Naive thymus-derived CD4-positive, alpha-beta T cell (primary cell): ENCODE measurements around the gene NHP2. TPM values are rescaled to one million over a fixed set of nuclear protein-coding genes. Genes with fewer than 3 reads are reported as not detected.

Source experiments
- ATAC-seq: fragments of 150-1000 bp; cut with Tn5 transposase; 2 replicates; pipeline ENCODE4 v1.10.0; 2021; ENCODE audit warnings: mild to moderate bottlenecking, moderate library complexity
- CTCF ChIA-PET: fragments of 350-600 bp; sonication (Branson Sonifier 250); formaldehyde crosslinking; loops from one replicate; lab custom pipeline; 2021; ENCODE audit warnings: antibody characterized with exemption; lab: Charles Lee
- POLR2A ChIA-PET: fragments of 350-600 bp; sonication (Branson Sonifier 250); formaldehyde crosslinking; loops from one replicate; lab custom pipeline; 2021; ENCODE audit warnings: antibody characterized with exemption, inconsistent platforms; lab: Charles Lee
- DNase-seq, 9 donors: peaks; one replicate each; pipeline versions ENCODE4 v3.0.0 to v3.0.0-alpha.2; 2020 to 2022; ENCODE audit warnings: mixed read lengths in 1 of 9
- H3K27ac ChIP-seq: one replicate; pipeline ENCODE4 v1.7.0; 2013; ENCODE audit warnings: mild to moderate bottlenecking, low read depth, low read length, moderate library complexity
- H3K27me3 ChIP-seq, 2 donors: one replicate each; pipeline ENCODE4 v1.7.0; 2013; ENCODE audit warnings: low read length in 2 of 2, mild to moderate bottlenecking in 2 of 2, moderate library complexity in 2 of 2; ENCODE audit not compliant: control insufficient read depth in 2 of 2, insufficient read depth in 2 of 2
- H3K36me3 ChIP-seq, 3 experiments: 1 replicate in 2 of 3; 2 replicates in 1 of 3; pipeline ENCODE4 v1.7.0; 2013; ENCODE audit warnings: low read length in 3 of 3, mild to moderate bottlenecking in 3 of 3, moderate library complexity in 1 of 3; ENCODE audit not compliant: insufficient read depth in 3 of 3, control insufficient read depth in 2 of 3
- H3K4me1 ChIP-seq, 2 donors: one replicate each; pipeline ENCODE4 v1.7.0; 2013; ENCODE audit warnings: low read length in 2 of 2, mild to moderate bottlenecking in 2 of 2, moderate library complexity in 1 of 2; ENCODE audit not compliant: control insufficient read depth in 2 of 2, insufficient read depth in 2 of 2
- H3K4me3 ChIP-seq: 2 replicates; pipeline ENCODE4 v1.7.0; 2013; ENCODE audit warnings: mild to moderate bottlenecking, low read length
- H3K9me3 ChIP-seq, 3 experiments: 1 replicate in 2 of 3; 2 replicates in 1 of 3; pipeline ENCODE4 v1.7.0; 2013; ENCODE audit warnings: low read length in 3 of 3; ENCODE audit not compliant: control insufficient read depth in 2 of 3
- H3K27ac Mint-ChIP-seq, 9 donors: one replicate each; pipeline ENCODE4 v1.8.0; 2020 to 2022; ENCODE audit warnings: mixed read lengths in 9 of 9, mild to moderate bottlenecking in 8 of 9, moderate library complexity in 5 of 9, inconsistent platforms in 2 of 9
- H3K27me3 Mint-ChIP-seq, 5 donors: one replicate each; pipeline ENCODE4 v1.8.0; 2021 to 2022; ENCODE audit warnings: mixed read lengths in 5 of 5, mild to moderate bottlenecking in 1 of 5
- H3K36me3 Mint-ChIP-seq, 5 donors: one replicate each; pipeline ENCODE4 v1.8.0; 2020 to 2022; ENCODE audit warnings: mixed read lengths in 5 of 5, mild to moderate bottlenecking in 3 of 5, inconsistent platforms in 1 of 5
- H3K4me1 Mint-ChIP-seq, 7 donors: one replicate each; pipeline ENCODE4 v1.8.0; 2020 to 2022; ENCODE audit warnings: mixed read lengths in 7 of 7, mild to moderate bottlenecking in 3 of 7, inconsistent platforms in 1 of 7
- H3K4me3 Mint-ChIP-seq, 10 donors: one replicate each; pipeline ENCODE4 v1.8.0; 2020 to 2022; ENCODE audit warnings: mild to moderate bottlenecking in 10 of 10, mixed read lengths in 10 of 10, moderate library complexity in 6 of 10, inconsistent platforms in 2 of 10
- H3K9me3 Mint-ChIP-seq, 11 donors: one replicate each; pipeline ENCODE4 v1.8.0; 2020 to 2022; ENCODE audit warnings: mixed read lengths in 11 of 11, mild to moderate bottlenecking in 4 of 11, inconsistent platforms in 1 of 11, moderate library complexity in 1 of 11
- intact Hi-C, 2 donors: fragments of 100-400 bp; cut with micrococcal nuclease; formaldehyde crosslinking; loops; one replicate each; pipeline ENCODE4 v1.15.1; 2023
- polyA plus RNA-seq, 2 donors: library from polyadenylated mRNA; unstranded; fragments of 300-500 nt; fragmentation: Illumina TruSeq; gene quantifications; one replicate each; pipeline ENCODE4 v1.2.3, GENCODE V29; 2021
- total RNA-seq, 6 experiments: library from RNA in 5 of 6; stranded (reverse) in 5 of 6; gene quantifications; 1 replicate in 5 of 6; 2 replicates in 1 of 6; pipeline ENCODE4 v1.2.3 and lab custom pipeline; 2021 to 2026

Gene NHP2
- total and polyA plus RNA-seq, 7 experiments from 2014 or later = 50.5 to 231 (median 78.6) TPM

- Histone ChIP-seq H3K27me3 (no peaks in the 10 kb centered on the region), H3K4me3 (no peak overlapping the region), H3K27ac (no peak overlapping the region), H3K4me1 (peaks cover 0 to 5% of the 10 kb centered on the region in 2 donors), H3K9me3 (no peaks in the 10 kb centered on the region), H3K36me3 (no peaks in the 10 kb centered on the region)
- CTCF ChIA-PET = interaction anchor here (0.6 kb wide), 1 partner anchor 10 kb away, joined by 3 read pairs; no protein-coding TSS in a partner anchor
- Mint-ChIP-seq H3K36me3 (no peaks in the 10 kb centered on the region), H3K4me1 (peaks cover 0 to 13% (median 8%) of the 10 kb centered on the region in 7 donors), H3K9me3 (peaks cover 0 to 1% (median 0%) of the 10 kb centered on the region in 11 donors), H3K4me3 (no peak overlapping the region), H3K27ac (peak overlapping the region in 4 of 9 donors; percentile 2 to 53 (median 34)), H3K27me3 (peaks cover 0 to 7% (median 0%) of the 10 kb centered on the region in 5 donors)
- intact Hi-C loops = no loop called here
- DNase-seq (no peak), ATAC-seq (peak; percentile 32)
- POLR2A ChIA-PET = interaction anchor here (1.0 kb wide), 1 partner anchor 22 kb away, joined by 3 read pairs; the partner anchor contains the start of gene HNRNPAB
These were observed 28.6 kb upstream of the NHP2 start for GRCh38 chr5:178182158-178182876.

GRCh38 chr5:178180141-178180863, 26.6 kb upstream of the NHP2 start:
- POLR2A ChIA-PET = interaction anchor here (0.7 kb wide), 1 partner anchor 17 kb away, joined by 3 read pairs; no protein-coding TSS in a partner anchor

GRCh38 chr5:178177569-178177968, 23.9 kb upstream of the NHP2 start:
- CTCF ChIA-PET = no interaction called here
- no peaks in the 10 kb centered on the region for H3K36me3 ChIP-seq
- H3K4me3 Mint-ChIP-seq = no peak overlapping the region
- H3K4me3 ChIP-seq = no peak overlapping the region
- DNase-seq (no peak), ATAC-seq (no peak)
- peaks cover 0 to 1% (median 0%) of the 10 kb centered on the region in 11 donors for H3K9me3 Mint-ChIP-seq
- no peak overlapping the region for H3K27ac Mint-ChIP-seq
- H3K36me3 Mint-ChIP-seq = no peaks in the 10 kb centered on the region
- peaks cover 0 to 5% of the 10 kb centered on the region in 2 donors for H3K4me1 ChIP-seq
- H3K4me1 Mint-ChIP-seq = peaks cover 0 to 12% (median 8%) of the 10 kb centered on the region in 7 donors
- H3K27ac ChIP-seq = no peak overlapping the region
- no peaks in the 10 kb centered on the region for H3K27me3 ChIP-seq
- no peaks in the 10 kb centered on the region for H3K9me3 ChIP-seq
- POLR2A ChIA-PET = no interaction called here
- peaks cover 0 to 10% (median 0%) of the 10 kb centered on the region in 5 donors for H3K27me3 Mint-ChIP-seq
- intact Hi-C loops = no loop called here

More at GRCh38 chr5:178180141-178180863, 26.6 kb upstream of the NHP2 start:
- Histone ChIP-seq H3K9me3 (no peaks in the 10 kb centered on the region), H3K27ac (no peak overlapping the region), H3K4me3 (no peak overlapping the region), H3K27me3 (no peaks in the 10 kb centered on the region), H3K4me1 (peaks cover 0 to 5% of the 10 kb centered on the region in 2 donors), H3K36me3 (no peaks in the 10 kb centered on the region)
- intact Hi-C loops = no loop called here
- no peak for DNase-seq
- Mint-ChIP-seq H3K4me3 (no peak overlapping the region), H3K36me3 (no peaks in the 10 kb centered on the region), H3K9me3 (peaks cover 0 to 1% (median 0%) of the 10 kb centered on the region in 11 donors), H3K27me3 (peaks cover 0 to 10% (median 0%) of the 10 kb centered on the region in 5 donors), H3K27ac (peak overlapping the region in 1 of 9 donors; percentile 16), H3K4me1 (peaks cover 0 to 13% (median 9%) of the 10 kb centered on the region in 7 donors)
- CTCF ChIA-PET = interaction anchor here (1.0 kb wide), 1 partner anchor 60 kb away, joined by 3 read pairs; no protein-coding TSS in a partner anchor
- no peak for ATAC-seq

- no peak overlapping the region for H3K27ac ChIP-seq
- DNase-seq = no peak
- intact Hi-C loops = no loop called here
- no peaks in the 10 kb centered on the region for H3K4me1 ChIP-seq
- ATAC-seq = no peak
- Mint-ChIP-seq H3K27ac (no peak overlapping the region), H3K4me3 (no peak overlapping the region), H3K4me1 (peaks cover 0 to 4% (median under 1%) of the 10 kb centered on the region in 7 donors), H3K27me3 (peaks cover 0 to 10% (median 0%) of the 10 kb centered on the region in 5 donors), H3K36me3 (no peaks in the 10 kb centered on the region), H3K9me3 (peaks cover 0 to 1% (median 0%) of the 10 kb centered on the region in 11 donors)
- H3K27me3 ChIP-seq = no peaks in the 10 kb centered on the region
- no peaks in the 10 kb centered on the region for H3K9me3 ChIP-seq
- POLR2A ChIA-PET = no interaction called here
- H3K4me3 ChIP-seq = no peak overlapping the region
- no peaks in the 10 kb centered on the region for H3K36me3 ChIP-seq
- CTCF ChIA-PET = interaction anchor here (0.5 kb wide), 1 partner anchor 16 kb away, joined by 3 read pairs; no protein-coding TSS in a partner anchor
These were observed 23.1 kb upstream of the NHP2 start for GRCh38 chr5:178176791-178177190.

GRCh38 chr5:178174456-178174855, 20.8 kb upstream of the NHP2 start:
- Mint-ChIP-seq H3K4me1 (peaks cover 0 to 2% (median 0%) of the 10 kb centered on the region in 7 donors), H3K9me3 (peaks cover 0 to 1% (median 0%) of the 10 kb centered on the region in 11 donors), H3K27ac (no peak overlapping the region), H3K4me3 (no peak overlapping the region), H3K36me3 (no peaks in the 10 kb centered on the region), H3K27me3 (peaks cover 0 to 13% (median 0%) of the 10 kb centered on the region in 5 donors)
- ATAC-seq (no peak), DNase-seq (no peak)
- ChIA-PET POLR2A (no interaction called here), CTCF (interaction anchor here (1.3 kb wide), 1 partner anchor 98 kb away, joined by 3 read pairs; no protein-coding TSS in a partner anchor)
- Histone ChIP-seq H3K4me3 (no peak overlapping the region), H3K27me3 (no peaks in the 10 kb centered on the region), H3K4me1 (no peaks in the 10 kb centered on the region), H3K9me3 (no peaks in the 10 kb centered on the region), H3K36me3 (no peaks in the 10 kb centered on the region), H3K27ac (no peak overlapping the region)
- intact Hi-C loops = no loop called here

- Histone ChIP-seq H3K4me3 (no peak overlapping the region), H3K9me3 (no peaks in the 10 kb centered on the region), H3K27ac (no peak overlapping the region), H3K4me1 (no peaks in the 10 kb centered on the region), H3K27me3 (no peaks in the 10 kb centered on the region), H3K36me3 (no peaks in the 10 kb centered on the region)
- CTCF ChIA-PET = no interaction called here
- no peak overlapping the region for H3K27ac Mint-ChIP-seq
- peaks cover 0 to 22% (median 0%) of the 10 kb centered on the region in 5 donors for H3K27me3 Mint-ChIP-seq
- DNase-seq (no peak), ATAC-seq (no peak)
- H3K4me1 Mint-ChIP-seq = no peaks in the 10 kb centered on the region
- H3K36me3 Mint-ChIP-seq = no peaks in the 10 kb centered on the region
- no peak overlapping the region for H3K4me3 Mint-ChIP-seq
- intact Hi-C loops = no loop called here
- POLR2A ChIA-PET = no interaction called here
- no peaks in the 10 kb centered on the region for H3K9me3 Mint-ChIP-seq
These were observed 16.8 kb upstream of the NHP2 start for GRCh38 chr5:178170455-178170854.
